ENCODE measurements around the gene PRDM1. TPM values are rescaled to one million over a fixed set of nuclear protein-coding genes. Genes with fewer than 3 reads are reported as not detected.

Gene PRDM1
- total and polyA plus RNA-seq, 2 of the 13 experiments (the other 11 are each of a cell fraction or from before 2014, with no cell fraction given) = 0.13 TPM; not detected in 1

GRCh38 chr6:106143665-106144064, 57.5 kb downstream of the PRDM1 start:
- Histone ChIP-seq H4K20me1 (ENCODE audit: insufficient read depth, low read length) (no peaks in the 10 kb centered on the region), H3K36me3 (replicated peaks in 1 of 2; ENCODE audit: control insufficient read depth in 1 of 2, insufficient read depth in 2 of 2, low read length in 2 of 2) (no peaks in the 10 kb centered on the region), H3K9ac (ENCODE audit: insufficient read depth, low read depth, low read length) (no peak overlapping the region), H2AFZ (ENCODE audit: low read length) (no peak overlapping the region), H3K27ac (ENCODE audit: extremely low read length, insufficient read depth, low read length) (no peak overlapping the region), H3K4me1 (ENCODE audit: insufficient read depth, low read length) (no peaks in the 10 kb centered on the region), H3K4me2 (ENCODE audit: low read depth, low read length) (no peak overlapping the region), H3K4me3 (replicated peaks in 1 of 3; ENCODE audit: insufficient read depth in 1 of 3, low read depth in 2 of 3, low read length in 3 of 3) (no peak overlapping the region), H3K27me3 (ENCODE audit: control insufficient read depth in 1 of 2, insufficient read depth in 2 of 2, low read length in 2 of 2) (peaks cover 4 to 27% of the 10 kb centered on the region in 2 experiments; a peak in 4 of 5 replicates), H3K9me3 (ENCODE audit: low read length) (no peaks in the 10 kb centered on the region), H3K79me2 (ENCODE audit: insufficient read depth, low read length) (no peaks in the 10 kb centered on the region)
- POLR2A ChIA-PET = no interaction called here
- CTCF ChIA-PET (ENCODE audit: low intra/inter-chr PET ratio, low total read pairs) = no interaction called here
- no peak for TF ChIP-seq SNAPC4 (CRISPR knock-in tag; IDR thresholded peaks at IDR 0.05)
- TF ChIP-seq ZNF616 (CRISPR knock-in tag; IDR thresholded peaks at IDR 0.05; ENCODE audit: low read depth) = no peak
- FAIRE-seq (no peak), DNase-seq (ENCODE audit: low spot score) (no peak), ATAC-seq (no peak)
- in situ Hi-C loops (cut with HindIII; ENCODE audit: extremely low pct_ligation_motif_present, low pct_unique_long_range_greater_than_20kb) (no loop called here), intact Hi-C loops (cut with micrococcal nuclease; ENCODE audit: unreplicated experiment) (no loop called here)
- BruUV-seq (replicated peaks) = no TSS peak
- WGBS (ENCODE audit: low lambda C conversion rate) = 52% methylated on average over 12 of the region's 12 CpGs

- ChIA-PET CTCF (ENCODE audit: low intra/inter-chr PET ratio, low total read pairs) (no interaction called here), POLR2A (no interaction called here)
- TF ChIP-seq SALL1 (CRISPR knock-in tag; IDR thresholded peaks at IDR 0.05) (no peak), PRDM10 (CRISPR knock-in tag; IDR thresholded peaks at IDR 0.05; ENCODE audit: low read depth) (no peak)
Measured at GRCh38 chr6:106145144-106145543, 59.0 kb downstream of the PRDM1 start.

More at GRCh38 chr6:106145144-106145543, 59.0 kb downstream of the PRDM1 start:
- Histone ChIP-seq H3K4me1 (ENCODE audit: insufficient read depth, low read length) (no peaks in the 10 kb centered on the region), H3K27me3 (ENCODE audit: control insufficient read depth in 1 of 2, insufficient read depth in 2 of 2, low read length in 2 of 2) (peaks cover 4 to 27% of the 10 kb centered on the region in 2 experiments; a peak in 4 of 5 replicates), H3K4me3 (replicated peaks in 1 of 3; ENCODE audit: insufficient read depth in 1 of 3, low read depth in 2 of 3, low read length in 3 of 3) (no peak overlapping the region), H3K36me3 (replicated peaks in 1 of 2; ENCODE audit: control insufficient read depth in 1 of 2, insufficient read depth in 2 of 2, low read length in 2 of 2) (no peaks in the 10 kb centered on the region), H3K27ac (ENCODE audit: extremely low read length, insufficient read depth, low read length) (no peak overlapping the region), H3K4me2 (ENCODE audit: low read depth, low read length) (no peak overlapping the region), H2AFZ (ENCODE audit: low read length) (no peak overlapping the region), H3K9ac (ENCODE audit: insufficient read depth, low read depth, low read length) (no peak overlapping the region), H3K9me3 (ENCODE audit: low read length) (no peaks in the 10 kb centered on the region), H3K79me2 (ENCODE audit: insufficient read depth, low read length) (no peaks in the 10 kb centered on the region), H4K20me1 (ENCODE audit: insufficient read depth, low read length) (no peaks in the 10 kb centered on the region)
- DNase-seq (ENCODE audit: low spot score) (no peak), ATAC-seq (no peak), FAIRE-seq (no peak)
- BruUV-seq (replicated peaks) = no TSS peak
- intact Hi-C loops (cut with micrococcal nuclease; ENCODE audit: unreplicated experiment) = no loop called here
- in situ Hi-C loops (cut with HindIII; ENCODE audit: extremely low pct_ligation_motif_present, low pct_unique_long_range_greater_than_20kb) = no loop called here
- no CpG with 5 or more reads among the region's 4 CpGs for WGBS (ENCODE audit: low lambda C conversion rate)
